COLO829 (cell line): ENCODE measurements around the gene TRIM2.

Experiments
- DNase-seq: peaks from one replicate; pipeline ENCODE4 v3.0.0; 2012; ENCODE audit warnings: low spot score

TRIM2 gene

GRCh38 chr4:153374442-153374841 is 170.2 kb downstream of the TRIM2 start:
- no peak for DNase-seq

GRCh38 chr4:153375303-153375702 is 171.1 kb downstream of the TRIM2 start:
- DNase-seq = no peak

GRCh38 chr4:153383131-153383530 is 178.9 kb downstream of the TRIM2 start:
- DNase-seq = no peak

GRCh38 chr4:153384160-153384559 is 179.9 kb downstream of the TRIM2 start:
- no peak for DNase-seq

- DNase-seq = no peak
These were observed 181.5 kb downstream of the TRIM2 start for GRCh38 chr4:153385784-153386183.

GRCh38 chr4:153387981-153388380 is 183.7 kb downstream of the TRIM2 start:
- DNase-seq = no peak
